IMR-90 (cell line): ENCODE measurements around the gene LAGE3. TPM values are rescaled to one million over a fixed set of nuclear protein-coding genes. Genes with fewer than 3 reads are reported as not detected.

Experiments
- ATAC-seq: fragments of 200-7000 bp; cut with Tn5 transposase; 2 replicates; pipeline ENCODE4 v1.9.1; 2020; ENCODE audit warnings: low read depth, mild to moderate bottlenecking, moderate library complexity
- BruUV-seq: library from RNA; stranded (reverse); fragments of 400-500 nt; replicated peaks from 2 replicates; lab custom pipeline; 2021; lab: Mats Ljungman, UMichigan
- CTCF ChIA-PET: fragments of 300-600 bp; formaldehyde crosslinking; extraction: SDS; loops from one replicate; lab custom pipeline; 2021; ENCODE audit warnings: antibody characterized with exemption; lab: Yijun Ruan, JAX
- POLR2A ChIA-PET: fragments of 300-600 bp; sonication (Branson Sonifier 250); formaldehyde crosslinking; loops from one replicate; lab custom pipeline; 2022; ENCODE audit warnings: antibody characterized with exemption; ENCODE audit not compliant: unreplicated experiment; lab: Charles Lee
- DNase-seq: peaks from one replicate; pipeline ENCODE4 v3.0.0; 2013
- H2AFZ ChIP-seq: replicated peaks from 2 replicates; pipeline ENCODE3; 2013; ENCODE audit warnings: low read length, mild to moderate bottlenecking; ENCODE audit not compliant: poor library complexity
- H2AK5ac ChIP-seq: 2 replicates; pipeline ENCODE4 v1.6.1; 2013; ENCODE audit warnings: low read depth, low read length, inconsistent platforms
- H2AK9ac ChIP-seq: replicated peaks from 2 replicates; pipeline ENCODE3; 2013; ENCODE audit warnings: mild to moderate bottlenecking, low read depth, low read length, moderate library complexity; ENCODE audit not compliant: poor library complexity
- H2BK120ac ChIP-seq: 2 replicates; pipeline ENCODE4 v1.6.1; 2013; ENCODE audit warnings: low read depth, low read length, inconsistent platforms
- H2BK15ac ChIP-seq: 3 replicates; pipeline ENCODE4 v1.6.1; 2013; ENCODE audit warnings: low read depth, low read length, inconsistent platforms
- H2BK20ac ChIP-seq: 2 replicates; pipeline ENCODE4 v1.6.1; 2013; ENCODE audit warnings: low read depth, mild to moderate bottlenecking, inconsistent platforms, low read length, moderate library complexity
- H2BK5ac ChIP-seq: 2 replicates; pipeline ENCODE4 v1.6.1; 2013; ENCODE audit warnings: mild to moderate bottlenecking, low read depth, low read length, inconsistent platforms; ENCODE audit not compliant: poor library complexity, severe bottlenecking
- H3K14ac ChIP-seq: replicated peaks from 2 replicates; pipeline ENCODE4 v1.6.1; 2013; ENCODE audit warnings: low read depth, low read length, inconsistent platforms
- H3K18ac ChIP-seq: 2 replicates; pipeline ENCODE4 v1.6.1; 2013; ENCODE audit warnings: low read depth, low read length, control low read depth
- H3K23ac ChIP-seq: 2 replicates; pipeline ENCODE4 v1.6.1; 2013; ENCODE audit warnings: low read depth, low read length, inconsistent platforms
- H3K27ac ChIP-seq: 2 replicates; pipeline ENCODE4 v1.5.1; 2013; ENCODE audit warnings: mild to moderate bottlenecking, control low read depth, low read length; ENCODE audit not compliant: insufficient read depth
- H3K27me3 ChIP-seq: 2 replicates; pipeline ENCODE4 v1.6.1; 2013; ENCODE audit warnings: low read length; ENCODE audit not compliant: control insufficient read depth, insufficient read depth
- H3K36me3 ChIP-seq: 2 replicates; pipeline ENCODE4 v1.6.1; 2013; ENCODE audit warnings: low read length, mixed read lengths; ENCODE audit not compliant: control insufficient read depth, insufficient read depth
- H3K4ac ChIP-seq: 2 replicates; pipeline ENCODE4 v1.6.1; 2013; ENCODE audit warnings: low read depth, low read length, inconsistent platforms
- H3K4me1 ChIP-seq: 2 replicates; pipeline ENCODE4 v1.6.1; 2013; ENCODE audit warnings: low read length, mixed read lengths; ENCODE audit not compliant: control insufficient read depth, insufficient read depth
- H3K4me2 ChIP-seq: 2 replicates; pipeline ENCODE4 v1.6.1; 2013; ENCODE audit warnings: low read depth, mild to moderate bottlenecking, control low read depth, low read length, moderate library complexity
- H3K4me3 ChIP-seq: 2 replicates; pipeline ENCODE4 v1.5.1; 2013; ENCODE audit warnings: low read depth, mild to moderate bottlenecking, control low read depth, low read length, moderate library complexity; ENCODE audit not compliant: insufficient read depth
- H3K56ac ChIP-seq: 2 replicates; pipeline ENCODE4 v1.6.1; 2013; ENCODE audit warnings: low read length, inconsistent platforms; ENCODE audit not compliant: insufficient read depth; ENCODE audit errors: extremely low read depth
- H3K79me1 ChIP-seq, 2 experiments: 2 replicates each; pipeline ENCODE4 v1.6.1; 2013; ENCODE audit warnings: low read length in 2 of 2, inconsistent platforms in 1 of 2, low read depth in 1 of 2
- H3K9ac ChIP-seq: 2 replicates; pipeline ENCODE4 v1.6.1; 2013; ENCODE audit warnings: low read depth, low read length, control low read depth
- H3K9me1 ChIP-seq: 2 replicates; pipeline ENCODE4 v1.6.1; 2013; ENCODE audit warnings: low read length, inconsistent platforms; ENCODE audit not compliant: insufficient read depth
- H3K9me3 ChIP-seq: 2 replicates; pipeline ENCODE4 v1.6.1; 2013; ENCODE audit warnings: low read length; ENCODE audit not compliant: control insufficient read depth, insufficient read depth
- H4K20me1 ChIP-seq: 2 replicates; pipeline ENCODE4 v1.6.1; 2013; ENCODE audit warnings: low read length, inconsistent platforms; ENCODE audit not compliant: insufficient read depth
- H4K5ac ChIP-seq: 2 replicates; pipeline ENCODE4 v1.6.1; 2013; ENCODE audit warnings: mild to moderate bottlenecking, low read depth, low read length, control low read depth
- H4K8ac ChIP-seq, 2 experiments: 2 replicates each; pipeline ENCODE4 v1.6.1; 2013; ENCODE audit warnings: low read depth in 2 of 2, low read length in 2 of 2, control low read depth in 1 of 2, inconsistent platforms in 1 of 2
- H4K91ac ChIP-seq: 2 replicates; pipeline ENCODE4 v1.6.1; 2013; ENCODE audit warnings: low read depth, low read length, inconsistent platforms; ENCODE audit not compliant: insufficient read depth
- BHLHE40 ChIP-seq: fragments of 150-350 bp; IDR thresholded peaks from 2 replicates; pipeline ENCODE4 v1.6.1; 2016; ENCODE audit warnings: mild to moderate bottlenecking, low read depth, low read length
- CEBPB ChIP-seq: IDR thresholded peaks from 2 replicates; pipeline ENCODE4 v1.6.1; 2012; ENCODE audit warnings: low read depth, low read length, improper control_type of control experiment
- CHD1 ChIP-seq: IDR thresholded peaks from 2 replicates; pipeline ENCODE4 v1.6.1; 2012; ENCODE audit warnings: low read depth, low read length, improper control_type of control experiment
- CTCF ChIP-seq: conservative IDR thresholded peaks from 2 replicates; pipeline ENCODE4 v1.5.1; 2012; ENCODE audit warnings: mild to moderate bottlenecking, low read depth, low read length, improper control_type of control experiment
- ELK1 ChIP-seq: fragments of 150-350 bp; IDR thresholded peaks from 2 replicates; pipeline ENCODE4 v1.6.1; 2016; ENCODE audit warnings: low read depth, mild to moderate bottlenecking, low read length, moderate library complexity, borderline replicate concordance
- FOS ChIP-seq: fragments of 150-350 bp; IDR thresholded peaks from 2 replicates; pipeline ENCODE4 v1.6.1; 2016; ENCODE audit warnings: low read depth, low read length
- MAFK ChIP-seq: IDR thresholded peaks from 2 replicates; pipeline ENCODE4 v1.6.1; 2012; ENCODE audit warnings: low read depth, low read length, improper control_type of control experiment
- MAZ ChIP-seq: IDR thresholded peaks from 2 replicates; pipeline ENCODE4 v1.6.1; 2012; ENCODE audit warnings: low read depth, mild to moderate bottlenecking, low read length, improper control_type of control experiment, moderate library complexity, borderline replicate concordance
- MXI1 ChIP-seq: IDR thresholded peaks from 2 replicates; pipeline ENCODE4 v1.6.1; 2012; ENCODE audit warnings: low read depth, mild to moderate bottlenecking, low read length, moderate library complexity, borderline replicate concordance
- NFE2L2 ChIP-seq: fragments of 150-350 bp; IDR thresholded peaks from 2 replicates; pipeline ENCODE4 v1.6.1; 2016; ENCODE audit warnings: low read depth, mild to moderate bottlenecking, low read length
- POLR2A ChIP-seq: IDR thresholded peaks from 2 replicates; pipeline ENCODE4 v1.6.1; 2012; ENCODE audit warnings: mild to moderate bottlenecking, low read depth, low read length
- RAD21 ChIP-seq: IDR thresholded peaks from 2 replicates; pipeline ENCODE4 v1.6.1; 2012; ENCODE audit warnings: low read length, improper control_type of control experiment
- RCOR1 ChIP-seq: IDR thresholded peaks from 2 replicates; pipeline ENCODE4 v1.6.1; 2012; ENCODE audit warnings: mild to moderate bottlenecking, low read length, improper control_type of control experiment; ENCODE audit not compliant: insufficient replicate concordance
- RFX5 ChIP-seq: IDR thresholded peaks from 2 replicates; pipeline ENCODE4 v1.8.0; 2012; ENCODE audit warnings: low read depth, mild to moderate bottlenecking, low read length, moderate library complexity
- SMC3 ChIP-seq: fragments of 150-350 bp; IDR thresholded peaks from 2 replicates; pipeline ENCODE4 v1.6.1; 2016; ENCODE audit warnings: low read depth, mild to moderate bottlenecking, antibody characterized with exemption, low read length, moderate library complexity
- USF2 ChIP-seq: fragments of 150-350 bp; IDR thresholded peaks from 2 replicates; pipeline ENCODE4 v1.6.1; 2017; ENCODE audit warnings: mild to moderate bottlenecking, antibody characterized with exemption, low read length, low read depth
- WGBS, 2 experiments: methylation state at CpG; one replicate each; pipeline versions ENCODE4 v1.1.5 to v1.1.7; 2013; ENCODE audit warnings: missing lambda C conversion rate in 2 of 2; ENCODE audit not compliant: insufficient read length in 1 of 2; ENCODE audit errors: extremely low coverage in 2 of 2; 5-methylcytosine and 5-hydroxymethylcytosine counted together
- dilution Hi-C: fragments of 300-500 bp; cut with HindIII; formaldehyde crosslinking; loops from one replicate; pipeline ENCODE4 v1.14.3; 2018; ENCODE audit warnings: low sequenced_read_pairs; ENCODE audit not compliant: unreplicated experiment
- in situ Hi-C: fragments of 300-500 bp; cut with MboI; formaldehyde crosslinking; loops from 3 replicates; pipeline ENCODE4 v1.14.3; 2019; ENCODE audit warnings: low sequenced_read_pairs, inconsistent platforms, mixed read lengths
- intact Hi-C: fragments of 100-400 bp; cut with micrococcal nuclease; formaldehyde crosslinking; loops from 2 replicates; pipeline ENCODE4 v1.10.0; 2022
- polyA plus RNA-seq, 3 experiments: library from polyadenylated mRNA; depleted of rRNA; stranded (reverse); fragments of >200 nt; gene quantifications; 2 replicates each; pipeline ENCODE4 v1.2.3, GENCODE V29; 2012; ENCODE audit warnings: low replicate concordance in 1 of 3
- total RNA-seq: library from RNA; depleted of rRNA; stranded (reverse); fragments of >200 nt; gene quantifications from 2 replicates; pipeline ENCODE4 v1.2.3, GENCODE V29; 2012

Gene LAGE3
- total and polyA plus RNA-seq, 2 of the 4 experiments (the other 2 are of a cell fraction): 3.6 to 14.8 TPM

- WGBS, 2 experiments: no CpG with 5 or more reads among the region's 2 CpGs
- dilution Hi-C loops (no loop called here), intact Hi-C loops (no loop called here), in situ Hi-C loops (no loop called here)
- Histone ChIP-seq H3K4ac (no peak overlapping the region), H3K36me3 (peaks cover 22% of the 10 kb centered on the region; the same call in 1 of the 2 replicates), H3K4me3 (no peak overlapping the region; the same call in 1 of the 2 replicates), H3K56ac (no peak overlapping the region), H3K18ac (no peak overlapping the region), H3K9me3 (no peaks in the 10 kb centered on the region), H3K23ac (no peak overlapping the region), H3K27ac (no peak overlapping the region), H2BK5ac (no peak overlapping the region), H3K14ac (no peak overlapping the region), H2BK20ac (no peak overlapping the region), H3K9me1 (peaks cover 3% of the 10 kb centered on the region; the same call in 1 of the 2 replicates), H3K4me2 (peak overlapping the region; percentile 91), H2BK120ac (no peak overlapping the region), H2AFZ (no peak overlapping the region), H3K4me1 (peaks cover 2% of the 10 kb centered on the region; the same call in 1 of the 2 replicates), H3K9ac (no peak overlapping the region), H4K91ac (no peak overlapping the region), H3K79me1 (peaks cover 7 to 22% of the 10 kb centered on the region in 2 experiments), H2BK15ac (no peak overlapping the region), H2AK5ac (no peak overlapping the region), H4K20me1 (peaks cover 7% of the 10 kb centered on the region), H3K27me3 (no peaks in the 10 kb centered on the region), H4K5ac (no peak overlapping the region), H2AK9ac (peak overlapping the region; percentile 74), H4K8ac (no peak overlapping the region)
- ATAC-seq (no peak), DNase-seq (no peak)
- ChIA-PET POLR2A (no interaction called here), CTCF (interaction anchor here (1.2 kb wide), 1 partner anchor 15 kb away, joined by 6 read pairs; no protein-coding TSS in a partner anchor)
- no TSS peak for BruUV-seq
- no peak for TF ChIP-seq SMC3
- TF ChIP-seq BHLHE40: no peak
- no peak for TF ChIP-seq NFE2L2
- no peak for TF ChIP-seq RAD21
- TF ChIP-seq USF2: no peak
- no peak for TF ChIP-seq FOS
- no peak for TF ChIP-seq MXI1
- TF ChIP-seq RCOR1: no peak
- TF ChIP-seq RFX5: no peak
- TF ChIP-seq CEBPB: no peak
- TF ChIP-seq CHD1: no peak
- TF ChIP-seq ELK1: no peak
- TF ChIP-seq MAZ: no peak
- TF ChIP-seq MAFK: no peak
- TF ChIP-seq CTCF: no peak
- TF ChIP-seq POLR2A: no peak
These were observed 49.4 kb downstream of the LAGE3 start for GRCh38 chrX:154429711-154430110.
